T1000 (cell line): ENCODE data around the gene ADAMTSL2.

Experiments
- DNase-seq: peaks from one replicate; lab custom pipeline; 2025; ENCODE audit warnings: mixed read lengths; lab: John Stamatoyannopoulos, UW

Gene ADAMTSL2

DNA sequence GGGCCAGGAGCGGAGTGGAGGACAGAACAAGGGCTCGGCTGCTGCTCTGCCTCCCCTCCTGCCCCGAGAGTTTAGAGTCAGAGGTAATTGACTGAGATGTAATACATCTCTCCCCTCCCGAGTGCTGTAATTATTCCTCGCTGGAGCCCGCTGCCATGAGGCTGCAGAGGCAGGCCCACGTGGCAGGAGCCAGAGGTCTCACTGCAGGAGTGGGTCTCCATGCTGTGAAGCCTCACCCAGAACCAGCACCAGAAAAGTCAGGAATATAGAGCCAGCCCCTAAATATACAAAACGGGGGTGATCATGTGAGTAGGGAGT lies 72.2 kb downstream of the ADAMTSL2 start:
- DNase-seq: no peak

DNA sequence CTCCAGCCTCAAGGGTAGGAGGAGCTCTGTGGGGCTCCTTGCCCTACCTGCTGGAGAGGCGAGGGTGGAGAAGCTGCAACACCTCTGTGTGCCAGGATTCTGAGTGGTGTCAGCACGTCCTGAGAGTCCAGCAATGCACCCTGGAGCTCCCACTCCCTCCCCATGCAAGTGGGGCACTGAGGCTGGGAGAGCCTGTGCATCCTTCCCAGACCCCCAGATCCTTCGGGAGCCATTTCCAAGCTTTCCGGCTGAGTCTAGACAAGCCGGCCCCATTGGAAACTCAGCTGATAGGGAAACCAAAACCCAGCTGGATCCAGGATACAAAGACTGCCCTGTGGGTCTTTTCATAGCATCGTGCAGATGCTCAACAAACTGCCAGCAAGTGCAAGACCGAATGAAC lies 72.9 kb downstream of the ADAMTSL2 start:
- no peak for DNase-seq

DNA sequence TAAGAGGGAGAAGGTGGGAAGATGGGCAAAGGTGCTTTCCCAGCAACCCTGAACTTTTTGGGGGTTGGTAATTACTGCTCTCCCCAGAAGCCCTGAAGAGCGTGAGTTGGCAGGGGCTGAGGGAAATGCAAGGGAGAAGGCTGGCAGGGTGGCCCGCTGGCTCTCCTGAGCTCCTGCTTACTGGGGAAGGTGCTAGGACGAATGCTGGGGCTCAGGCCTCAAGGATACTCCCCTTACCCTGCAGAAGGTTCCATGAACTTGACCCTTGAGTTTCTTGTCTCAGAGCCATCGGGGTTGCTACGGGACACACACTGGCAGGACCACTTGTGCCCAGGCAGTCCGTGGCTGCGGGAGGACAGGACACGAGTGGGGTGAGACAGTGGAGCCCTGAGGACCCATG lies 73.5 kb downstream of the ADAMTSL2 start:
- DNase-seq: no peak

DNA sequence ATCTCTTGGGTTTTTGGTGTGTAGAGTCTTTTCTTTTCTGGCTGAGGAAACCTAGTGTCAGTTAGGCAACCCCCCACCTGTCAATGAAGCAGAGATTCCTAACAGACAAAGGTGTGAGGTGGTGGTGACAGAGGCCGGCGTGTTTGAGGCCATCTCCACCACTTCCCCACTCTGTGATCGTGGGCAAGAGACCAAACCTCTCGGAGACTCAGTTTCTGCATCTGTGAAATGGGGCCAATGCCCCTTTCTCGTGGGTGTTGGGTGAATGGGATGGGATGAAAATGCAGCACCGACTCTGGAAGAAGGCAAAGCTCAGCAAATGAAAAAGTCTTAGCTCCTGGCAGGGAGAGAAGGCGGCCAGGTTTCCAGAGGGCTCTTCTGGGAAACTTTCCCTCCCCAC lies 73.9 kb downstream of the ADAMTSL2 start:
- no peak for DNase-seq

DNA sequence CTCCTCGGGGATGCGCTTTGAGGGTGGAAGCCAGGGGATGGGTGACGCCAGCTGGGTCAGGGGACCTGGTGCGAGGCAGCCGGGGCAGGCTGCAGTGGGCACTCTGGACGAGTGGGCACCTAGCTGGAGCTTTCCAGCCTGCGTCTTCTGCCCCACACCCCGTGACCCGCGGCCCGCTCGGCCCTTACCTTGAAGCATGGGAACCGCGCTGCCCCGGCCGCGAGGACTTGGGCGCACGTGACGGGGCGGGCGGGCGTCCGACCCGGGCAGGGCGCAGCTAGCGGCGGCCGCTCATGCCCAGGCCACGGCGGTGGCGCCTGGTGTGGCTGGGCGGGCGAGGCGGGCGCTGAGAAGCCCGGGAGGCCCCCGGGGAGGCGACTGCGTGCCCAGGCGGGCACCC lies 74.4 kb downstream of the ADAMTSL2 start:
- DNase-seq: no peak

DNA sequence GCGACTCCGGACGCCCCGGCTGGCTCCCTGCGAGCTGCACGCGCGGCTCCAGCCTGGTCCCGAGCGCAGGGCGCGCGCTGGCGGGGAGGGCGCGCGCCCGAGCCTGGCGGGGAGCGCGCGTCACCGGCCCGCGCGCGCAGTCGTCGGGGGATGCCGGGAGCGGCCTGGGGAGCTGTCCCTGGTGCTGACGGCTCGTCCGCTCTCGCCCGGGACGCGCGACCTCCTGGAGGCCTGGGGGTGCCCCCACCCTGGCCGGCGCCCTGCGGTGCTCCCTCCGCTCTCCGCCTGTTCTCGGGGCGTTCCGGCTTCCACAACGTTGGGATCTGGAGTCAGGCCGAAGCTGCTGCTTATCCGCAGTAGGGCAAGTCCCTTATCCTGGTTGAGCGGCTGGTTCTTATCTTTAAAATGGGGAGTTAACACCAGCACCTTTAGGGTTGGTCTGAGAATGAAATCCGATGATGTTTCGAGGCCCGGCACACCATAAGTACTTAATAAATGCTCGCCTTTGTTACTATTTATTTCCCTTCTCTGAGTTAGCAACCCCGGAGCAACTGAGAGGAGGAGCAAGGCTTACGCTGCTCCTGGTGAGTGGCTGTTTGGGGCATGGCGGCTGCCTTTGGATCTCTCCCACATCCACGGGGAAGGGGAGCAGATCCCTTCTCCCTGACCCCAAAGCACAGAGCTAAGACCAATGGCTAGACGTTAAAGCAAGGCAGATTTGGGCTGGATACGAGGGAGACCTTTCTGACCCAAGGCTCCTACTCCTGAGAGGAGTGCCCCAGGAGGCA lies 75.0 kb downstream of the ADAMTSL2 start, which contains the start of gene FAM163B:
TSS of gene FAM163B (minus strand) at position 79 of the 788 bp plus-strand sequence. CDS start 29,166 bp downstream, outside the sequence.
- DNase-seq: no peak

DNA sequence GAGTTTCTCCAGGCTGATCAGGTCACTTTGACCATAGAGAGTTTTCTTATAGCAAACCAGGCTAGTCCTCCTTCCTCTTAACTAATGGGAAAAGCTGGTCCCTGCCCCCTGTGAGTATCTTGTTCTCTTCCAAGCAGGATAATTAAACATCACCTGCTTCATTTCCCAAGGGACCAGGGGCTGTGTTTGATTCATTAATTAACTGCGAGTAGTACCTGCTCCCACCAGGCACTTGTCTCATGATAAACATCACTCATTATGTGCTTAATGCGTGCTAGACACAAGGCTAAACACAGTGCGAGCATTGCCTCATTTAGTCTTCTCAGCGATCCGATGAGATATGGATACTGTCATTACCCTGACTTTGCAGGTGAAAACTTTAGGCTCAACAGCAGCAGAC lies 76.3 kb downstream of the ADAMTSL2 start:
- DNase-seq: no peak

DNA sequence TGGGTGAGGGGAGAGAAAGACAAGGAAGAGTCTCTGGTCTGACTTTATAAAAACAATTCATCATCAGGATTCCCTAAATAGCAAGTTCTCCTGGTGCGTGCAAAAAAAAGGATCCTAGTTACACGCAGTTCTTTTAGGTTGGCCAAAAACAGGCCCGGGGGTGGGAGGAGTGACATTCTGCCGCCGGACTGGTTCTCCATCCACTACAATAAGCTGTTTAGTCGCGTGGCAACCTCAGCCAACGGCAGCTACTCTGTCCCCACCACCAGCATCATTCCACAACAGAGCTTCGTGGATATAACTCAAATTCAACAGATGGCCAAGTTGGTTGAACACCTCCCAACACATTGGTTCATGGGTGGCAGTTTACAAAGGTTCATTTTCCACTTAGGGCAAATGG lies 77.5 kb downstream of the ADAMTSL2 start:
- no peak for DNase-seq

DNA sequence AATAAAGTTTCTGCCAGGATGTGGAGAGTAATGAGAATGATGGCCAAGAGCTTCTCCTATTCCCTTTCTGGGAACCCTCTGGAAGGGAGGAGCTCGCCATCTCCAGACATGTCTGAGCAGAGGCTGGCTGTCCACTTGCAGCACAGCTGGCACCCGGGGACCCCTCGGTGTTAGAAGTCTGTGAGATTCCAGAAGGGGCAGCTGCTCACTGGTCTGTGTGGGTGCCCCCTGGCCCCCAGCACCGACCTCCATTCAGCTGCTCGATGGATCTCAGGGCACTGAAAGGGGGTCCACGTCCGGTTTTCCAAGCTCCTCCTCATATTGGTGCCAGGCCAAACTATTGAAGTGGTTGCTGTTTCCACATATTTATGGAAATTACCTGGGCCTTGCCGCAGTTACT lies 78.3 kb downstream of the ADAMTSL2 start:
- no peak for DNase-seq

DNA sequence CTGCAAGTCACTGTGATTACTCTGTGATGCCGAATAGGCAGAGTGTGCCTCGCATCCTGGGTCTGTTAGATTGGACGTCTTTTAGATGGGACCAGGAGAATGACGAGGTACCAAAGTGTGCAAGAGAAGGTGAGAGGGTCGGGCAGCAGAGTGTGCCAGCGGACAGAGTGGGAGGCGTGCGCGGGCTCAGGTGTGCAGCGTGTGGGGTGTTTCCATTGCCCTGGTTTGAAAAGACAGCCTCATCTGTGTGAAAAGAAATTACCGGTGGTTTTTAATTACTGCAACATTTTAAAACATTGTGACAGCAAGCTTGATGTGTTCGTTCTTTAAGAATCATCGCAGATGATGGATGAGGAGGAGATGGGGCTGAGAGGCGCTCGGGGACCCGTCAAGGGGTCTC lies 78.9 kb downstream of the ADAMTSL2 start:
- no peak for DNase-seq

DNA sequence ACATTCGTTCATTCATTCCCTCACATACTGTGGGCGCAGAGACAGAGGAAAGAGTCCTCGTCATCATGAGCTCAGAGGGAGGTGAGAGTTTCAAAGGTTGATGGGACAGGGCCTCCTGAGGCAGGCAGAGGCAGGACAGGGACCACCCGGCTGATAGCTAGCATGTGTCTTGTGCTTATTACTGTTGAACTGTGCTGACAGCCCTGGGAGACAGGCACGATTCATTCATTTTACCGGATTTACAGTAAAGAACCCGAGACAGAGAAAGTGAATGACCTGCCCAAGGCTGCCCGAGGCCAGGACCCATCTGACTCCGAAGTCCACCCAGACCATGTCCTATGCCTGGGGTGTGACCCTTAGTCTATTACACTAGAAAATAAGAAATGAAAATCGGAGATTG lies 79.6 kb downstream of the ADAMTSL2 start:
- DNase-seq: no peak

DNA sequence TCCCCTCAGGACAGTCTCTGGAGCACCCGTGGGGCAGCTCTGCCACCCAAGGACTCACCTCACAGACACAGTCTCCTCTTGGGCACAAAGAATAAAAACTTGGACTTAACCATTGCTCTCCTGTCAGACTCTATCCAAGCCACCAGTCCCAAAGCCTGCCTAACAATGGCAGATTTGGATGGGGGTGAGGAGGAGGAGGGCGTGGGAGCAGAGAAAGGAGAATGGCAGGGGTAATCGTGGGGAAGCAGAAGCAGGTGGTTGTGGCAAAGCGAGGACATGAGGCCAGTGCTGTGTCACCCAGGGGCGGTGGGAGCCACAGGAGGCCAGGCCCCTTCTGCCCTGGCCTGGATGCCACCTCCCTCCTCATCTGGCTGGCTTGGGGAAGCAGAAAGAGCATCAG lies 80.2 kb downstream of the ADAMTSL2 start:
- no peak for DNase-seq

DNA sequence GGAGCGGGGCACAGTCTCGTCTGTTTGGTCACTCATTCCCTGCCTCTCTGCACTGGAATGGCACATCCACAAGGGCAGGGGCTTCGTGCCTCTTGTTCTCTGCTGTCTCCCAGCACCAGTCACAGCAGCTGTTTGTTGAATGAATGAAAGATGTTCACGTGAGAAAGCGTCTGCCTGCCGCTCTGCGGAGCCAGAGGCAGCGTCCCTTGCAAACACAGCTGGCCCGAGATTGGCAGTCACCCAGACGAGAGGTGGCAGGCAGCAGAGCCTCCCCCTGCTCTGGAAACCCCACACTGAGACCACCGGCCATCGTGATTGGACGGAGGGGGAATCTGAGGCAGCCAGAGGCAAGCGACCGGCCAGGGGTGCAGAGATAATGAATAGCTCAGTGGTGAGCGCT lies 80.7 kb downstream of the ADAMTSL2 start:
- DNase-seq: no peak

DNA sequence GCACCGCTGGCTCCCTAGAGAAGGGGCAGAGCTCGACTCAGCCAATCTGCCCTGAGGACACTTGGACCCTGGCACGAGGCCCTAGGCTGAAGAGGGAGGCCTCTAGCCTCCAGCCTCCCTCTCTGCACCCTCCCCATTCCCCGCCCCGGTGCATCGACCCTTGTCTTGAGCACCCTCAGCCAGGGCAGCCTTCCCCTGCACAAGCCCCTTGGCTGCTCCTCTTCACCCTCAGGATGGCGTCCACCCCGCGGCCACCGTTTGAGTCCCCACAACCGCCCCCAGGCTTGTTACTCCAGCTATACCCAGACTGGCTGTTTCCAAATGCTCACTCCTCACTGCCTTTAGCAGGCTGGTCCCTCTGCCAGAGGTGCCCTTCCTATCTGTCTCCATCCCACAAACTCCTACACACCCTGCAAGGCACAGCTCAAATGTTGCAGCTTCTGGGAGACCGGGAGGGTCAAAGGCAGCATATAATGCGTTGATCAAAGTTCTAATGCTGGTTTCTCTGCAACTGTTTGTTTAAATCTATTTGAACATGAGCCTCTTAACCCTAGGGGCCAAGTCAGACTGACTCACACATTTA lies 81.2 kb downstream of the ADAMTSL2 start:
- DNase-seq: no peak

DNA sequence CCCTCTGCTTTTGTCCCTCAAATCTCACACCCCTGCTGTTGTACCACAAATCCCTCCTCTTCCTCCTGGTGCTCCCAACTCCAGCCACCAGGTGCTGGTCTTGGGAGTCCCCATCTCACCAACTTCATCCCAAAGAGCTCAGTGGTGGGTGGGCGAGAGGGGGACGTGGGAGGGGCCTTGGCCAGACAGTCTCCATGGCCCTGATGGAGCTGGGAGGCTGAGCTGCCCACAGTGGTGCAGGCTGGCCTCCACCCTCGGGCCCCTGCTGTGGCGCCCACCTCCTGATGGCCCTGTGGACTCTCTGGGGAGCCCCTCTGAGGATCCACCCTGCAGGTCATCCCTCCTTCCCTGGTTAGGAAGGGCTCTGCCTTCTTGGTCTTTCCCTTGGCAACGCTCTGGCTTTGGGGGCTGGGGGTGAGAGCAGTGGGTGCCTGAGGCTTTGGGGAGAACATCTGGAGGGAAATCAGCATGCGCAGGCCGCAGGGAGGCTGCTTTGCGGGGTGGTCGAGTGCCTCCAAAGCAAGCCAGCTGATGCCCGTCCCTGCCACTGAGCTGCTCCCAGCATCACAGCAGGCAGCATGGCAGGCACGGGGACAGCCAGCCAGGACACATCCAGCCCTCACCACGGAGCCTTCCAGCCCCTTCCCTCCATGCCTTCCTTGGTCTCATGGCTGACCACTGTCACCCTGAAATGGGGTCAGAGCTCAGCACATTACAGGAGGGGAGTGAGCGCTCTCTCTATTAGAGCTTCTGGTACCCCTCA lies 82.3 kb downstream of the ADAMTSL2 start:
- no peak for DNase-seq

DNA sequence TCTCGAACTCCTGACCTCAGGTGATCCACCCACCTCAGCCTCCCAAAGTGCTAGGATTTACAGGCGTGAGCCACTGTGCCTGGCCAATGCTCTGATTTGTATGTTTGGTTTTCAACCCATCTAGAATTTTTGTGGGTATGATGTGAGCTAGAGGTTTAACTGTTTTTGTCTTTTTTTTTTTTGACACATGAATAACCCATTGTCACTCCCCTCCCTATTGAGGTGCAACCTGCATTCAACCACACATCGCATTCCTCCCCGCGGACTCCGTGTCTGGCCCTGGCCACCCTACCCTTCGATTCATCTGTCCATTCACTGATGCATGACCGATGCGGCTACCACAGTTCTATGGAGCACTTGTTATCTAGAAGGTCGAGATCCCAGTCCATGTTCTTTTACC lies 84.2 kb downstream of the ADAMTSL2 start:
- DNase-seq: no peak

DNA sequence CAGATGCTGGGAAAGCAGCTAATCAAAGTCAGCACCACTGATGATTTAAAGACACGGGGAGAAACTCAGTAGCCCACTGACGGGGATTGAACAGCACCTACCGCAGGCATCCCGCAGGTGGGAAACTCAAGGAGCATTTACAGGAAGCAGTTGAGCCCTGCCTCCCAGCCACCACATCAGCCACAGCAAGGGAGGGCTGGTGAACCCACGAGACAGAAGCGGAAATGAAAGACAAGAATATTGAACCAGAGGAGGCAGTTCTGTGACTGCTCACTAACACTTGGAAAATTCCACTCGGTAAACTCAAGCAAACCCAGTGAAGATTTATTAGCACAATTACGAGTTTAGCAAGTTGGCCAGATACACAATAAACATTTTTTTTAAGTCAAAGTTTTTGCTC lies 85.3 kb downstream of the ADAMTSL2 start:
- no peak for DNase-seq

DNA sequence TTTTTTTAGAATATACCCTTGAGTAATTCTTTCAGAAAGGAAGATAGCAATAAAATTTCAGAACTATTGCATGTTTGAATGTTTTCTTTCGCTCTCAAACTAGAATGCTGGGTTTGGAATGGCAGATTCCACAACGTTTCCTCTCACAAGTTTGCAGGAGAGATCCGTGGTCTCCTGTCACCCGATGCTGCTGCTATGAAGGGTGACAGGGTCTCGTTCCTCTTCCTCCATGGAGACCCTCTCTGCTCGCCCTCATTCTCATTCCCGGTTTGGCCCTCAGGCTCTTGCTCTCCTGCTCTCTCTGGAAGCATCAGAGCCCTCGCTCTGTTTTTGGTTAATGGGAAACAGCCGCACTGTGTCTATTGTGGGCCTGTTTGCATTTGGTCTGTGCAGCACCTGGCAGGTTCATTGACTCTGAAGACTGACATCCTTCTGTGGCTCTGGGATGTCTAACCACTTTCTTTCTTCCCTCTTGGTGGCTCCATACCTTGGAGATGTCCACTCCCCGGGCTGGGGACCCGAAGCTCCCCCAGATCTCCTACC lies 87.3 kb downstream of the ADAMTSL2 start:
- DNase-seq: no peak

DNA sequence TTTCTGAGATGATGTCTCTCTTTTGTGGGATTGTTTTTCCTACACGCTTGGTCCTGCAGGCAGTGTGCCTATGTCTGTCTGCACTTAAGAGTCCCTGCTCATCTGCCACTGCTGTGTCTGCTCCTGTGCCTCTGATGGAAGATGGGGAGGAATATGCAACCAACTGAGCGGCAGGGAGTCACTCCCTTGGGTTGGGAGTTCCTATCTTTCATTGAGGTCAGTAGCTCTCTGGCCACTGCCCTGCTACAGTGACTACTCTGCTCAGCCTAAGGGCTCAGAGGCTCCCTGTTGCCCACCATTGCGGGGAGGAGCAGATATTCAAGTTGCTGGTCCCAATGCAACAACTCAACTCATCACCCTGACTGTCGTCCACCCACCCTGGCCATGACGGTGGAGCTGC lies 88.1 kb downstream of the ADAMTSL2 start:
- DNase-seq: no peak
